Measurements from ENCODE around the gene MSRB3.

The MSRB3 gene

DNA sequence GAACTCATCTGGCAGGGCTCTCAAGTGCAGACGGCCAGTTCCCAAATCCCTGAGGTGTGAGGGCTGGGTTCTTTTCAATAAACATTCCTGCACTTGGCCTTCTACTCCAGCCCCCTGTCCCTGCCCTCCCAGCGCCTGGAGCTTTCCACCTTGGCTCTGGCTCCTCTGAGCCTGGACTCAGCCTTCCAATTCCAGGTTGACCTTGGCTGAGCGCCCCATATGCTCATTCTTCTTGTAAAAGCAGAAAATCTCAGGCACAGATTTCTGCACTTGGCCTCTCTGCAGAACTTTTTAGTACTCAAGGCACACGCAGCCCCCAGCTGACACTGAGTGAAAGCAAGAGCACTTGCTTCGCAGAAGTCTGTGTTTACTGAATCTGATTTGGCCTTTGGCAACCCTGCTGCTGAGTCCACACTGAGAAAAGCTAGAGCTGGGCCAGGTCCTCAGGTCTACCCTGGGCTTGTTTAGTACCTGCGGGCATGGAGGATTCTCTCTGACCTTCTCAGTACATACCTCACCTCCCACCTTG lies 222.7 kb downstream of the MSRB3 start:
- DNase-seq, result no peak

GRCh38 chr12:65501935-65502334 lies 223.5 kb downstream of the MSRB3 start:
- DNase-seq, result no peak

DNA sequence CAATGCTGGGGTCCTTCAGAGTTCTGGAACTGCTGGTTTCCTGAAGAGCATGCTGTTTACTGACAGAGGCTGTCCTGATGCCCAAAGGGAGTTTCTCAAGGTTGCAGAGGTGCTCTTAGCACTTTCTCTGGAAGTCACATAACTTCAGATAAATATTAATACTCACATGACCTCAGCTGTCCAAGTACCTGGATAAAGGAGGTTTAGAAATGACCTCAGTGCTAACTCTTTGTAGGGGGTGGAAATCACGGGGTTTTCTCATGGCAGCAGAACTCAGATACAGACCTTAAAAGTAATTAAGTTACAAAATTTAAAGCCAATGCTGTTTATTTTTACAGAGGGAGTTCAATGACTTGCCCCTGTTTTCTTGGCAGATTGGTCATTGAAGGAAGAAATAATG lies 225.9 kb downstream of the MSRB3 start:
- no peak for DNase-seq

DNA sequence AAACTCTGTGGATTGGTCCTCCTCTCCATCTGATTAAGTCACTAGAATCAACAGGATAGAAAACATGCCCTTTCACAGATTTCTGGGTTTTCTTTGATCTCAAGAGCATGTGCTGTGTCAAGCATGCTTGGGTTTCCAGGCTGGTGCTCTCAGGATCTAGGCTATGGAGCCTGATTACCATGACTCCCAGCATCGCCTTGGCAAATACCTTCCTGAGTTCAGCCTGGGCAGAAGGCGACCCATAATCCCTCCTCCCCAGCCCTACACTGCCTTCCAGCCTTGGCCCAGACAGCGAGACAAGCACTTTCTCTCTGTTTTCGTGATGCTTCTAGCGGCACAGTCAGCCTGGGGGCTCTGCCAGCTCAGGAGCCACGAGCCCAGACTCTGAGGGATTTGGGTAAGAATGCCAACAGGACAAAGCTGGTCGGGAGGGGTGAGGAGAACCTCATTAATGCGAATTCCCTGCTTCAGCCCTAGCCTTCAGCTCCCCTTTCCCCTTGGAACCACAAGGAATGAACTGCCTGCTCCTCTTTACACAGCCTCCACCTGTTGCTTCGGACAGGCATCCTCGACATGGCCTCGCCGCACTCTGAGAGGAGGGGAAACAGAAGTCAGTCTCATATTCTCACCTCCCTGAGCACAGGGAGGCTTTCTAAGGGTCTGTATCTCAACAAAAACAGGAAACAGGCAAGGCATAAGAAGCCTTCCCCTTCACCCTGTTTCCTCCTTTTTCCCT lies 227.1 kb downstream of the MSRB3 start:
- no peak for DNase-seq

GRCh38 chr12:65508276-65509035 lies 230.0 kb downstream of the MSRB3 start:
- DNase-seq, result no peak

- DNase-seq, result no peak
These were observed 231.5 kb downstream of the MSRB3 start for GRCh38 chr12:65510007-65510406.

- DNase-seq, result no peak
These were observed 232.1 kb downstream of the MSRB3 start for GRCh38 chr12:65510584-65511050.

DNA sequence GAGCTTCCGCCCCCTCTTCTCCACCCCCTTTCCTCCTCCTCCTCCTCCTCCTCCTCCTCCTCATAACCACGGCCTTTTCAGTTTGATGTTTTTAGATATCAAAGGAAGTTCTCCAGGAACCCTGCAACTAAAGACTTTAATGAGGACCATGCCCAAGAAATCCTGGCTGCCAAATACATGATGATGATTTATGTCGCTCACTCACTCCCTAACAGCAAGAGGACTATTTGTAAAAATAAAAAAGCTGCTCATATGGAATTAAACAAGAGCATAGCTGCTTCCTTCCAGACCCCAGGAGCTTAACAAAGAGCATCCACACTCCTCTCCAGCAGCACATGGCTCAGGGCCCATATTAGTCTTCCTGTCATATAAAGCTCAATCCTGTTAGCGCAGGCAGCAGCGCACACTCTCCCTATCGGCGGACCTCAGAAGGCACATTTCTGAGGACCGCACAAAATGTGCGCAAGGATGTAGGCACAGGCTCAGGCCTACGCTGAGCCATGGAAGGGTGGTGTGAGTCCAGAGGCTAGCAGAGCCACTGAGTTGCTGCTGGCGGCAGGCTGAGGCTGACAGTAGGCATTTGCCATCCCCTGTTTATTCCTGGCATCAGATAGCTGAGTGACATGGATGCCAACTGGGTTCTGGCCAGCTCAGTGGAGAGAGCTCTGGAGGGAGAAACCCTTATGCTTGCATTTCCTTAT lies 232.8 kb downstream of the MSRB3 start:
- DNase-seq, result no peak

DNA sequence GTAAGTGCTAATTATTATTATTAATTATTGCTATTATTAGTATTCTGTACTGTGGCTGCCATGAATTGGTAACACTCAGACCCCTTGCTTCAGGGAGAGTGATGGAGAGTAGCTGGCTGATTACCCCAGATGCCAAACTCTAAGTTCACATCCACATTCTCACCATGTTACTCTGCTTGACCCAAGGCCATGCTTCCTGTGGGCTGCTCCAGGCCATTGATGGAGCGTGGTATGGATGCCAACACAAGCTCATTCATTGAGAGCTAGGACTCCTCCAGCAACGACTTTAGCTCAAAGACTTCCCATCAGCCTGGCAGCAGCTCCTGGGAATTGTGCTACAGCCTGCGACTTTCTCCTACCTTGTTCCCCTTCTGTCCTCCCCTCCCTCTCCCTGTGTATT lies 233.4 kb downstream of the MSRB3 start:
- DNase-seq, result no peak
